Anterior cingulate cortex (tissue), 58 donors: ENCODE data around the gene VPS35.
A peak's percentile ranks its signal among the peaks of the same experiment; 100 is the strongest.

Experiments
- DNase-seq, 58 donors: peaks; one replicate each; lab custom pipeline; 2025; lab: John Stamatoyannopoulos, UW

The VPS35 gene

GRCh38 chr16:46714797-46715591, 26.0 kb upstream of the VPS35 start:
- no peak for DNase-seq

GRCh38 chr16:46713634-46714033, 24.7 kb upstream of the VPS35 start:
- DNase-seq = no peak

DNA sequence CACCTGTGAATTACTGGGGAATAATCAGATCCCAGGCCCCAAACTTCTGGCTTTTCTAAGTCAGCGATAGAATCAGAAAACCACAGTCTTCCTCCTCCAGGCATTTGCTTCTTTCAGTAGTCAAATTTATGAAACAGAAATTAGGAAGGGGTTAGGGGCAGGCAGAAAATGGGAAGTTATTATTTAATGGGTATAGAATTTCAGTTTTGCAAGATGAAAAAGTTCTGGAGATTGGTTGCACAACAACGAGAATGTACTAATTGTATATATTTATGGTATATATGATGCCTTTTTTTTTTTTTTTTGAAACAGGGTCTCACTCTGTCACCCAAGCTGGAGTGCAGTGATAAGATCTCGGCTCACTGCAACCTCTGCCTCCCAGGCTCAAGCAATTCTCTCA, 23.9 kb upstream of the VPS35 start:
- no peak for DNase-seq

DNA sequence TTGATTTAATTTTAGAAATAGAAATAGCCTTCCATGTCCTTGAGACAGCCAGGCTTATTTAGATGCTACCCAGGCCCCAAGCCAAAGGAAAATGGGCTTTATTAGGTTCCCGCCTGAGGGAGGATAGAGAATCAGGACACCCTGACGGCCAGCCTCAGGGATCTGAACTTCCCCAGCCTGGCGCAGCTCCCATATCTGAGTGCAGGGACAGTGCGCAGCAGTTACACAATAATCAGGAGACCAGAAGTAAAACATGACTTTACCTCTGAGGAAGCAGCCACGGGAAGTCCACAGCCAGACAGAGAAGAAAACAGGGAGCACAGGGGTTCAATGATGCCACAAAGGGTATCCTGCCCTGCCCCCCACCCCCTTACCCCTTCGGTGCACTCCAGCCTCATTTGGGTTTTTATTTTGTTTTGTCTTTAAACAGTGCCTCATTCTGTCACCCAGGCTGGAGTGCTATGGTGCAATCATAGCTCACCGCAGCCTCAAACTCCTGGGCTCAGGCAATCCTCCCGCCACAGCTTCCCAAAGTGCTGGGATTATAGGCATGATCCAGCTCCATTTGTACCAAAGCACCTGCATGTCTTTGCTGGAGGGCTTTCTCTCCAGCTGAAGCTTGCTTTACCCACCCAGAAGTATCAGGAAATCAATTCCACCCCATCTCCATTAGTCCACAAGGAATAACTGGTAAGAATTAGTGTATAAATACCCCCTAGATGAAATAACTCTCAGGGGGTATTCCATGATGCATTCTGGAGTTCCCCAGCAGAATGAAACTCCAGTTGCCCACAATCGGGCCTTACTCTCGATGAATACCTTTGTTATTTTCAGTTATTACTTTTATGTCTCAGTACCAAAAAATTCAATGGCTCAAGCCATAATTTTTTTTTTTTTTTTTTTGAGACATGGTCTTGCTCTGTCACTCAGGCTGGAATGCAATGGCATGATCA, 22.4 kb upstream of the VPS35 start:
- DNase-seq = peak in 1 of 58 donors; percentile 9

- DNase-seq = peak in 2 of 58 donors; percentile 27 to 30
Observed at GRCh38 chr16:46709469-46710005, 20.6 kb upstream of the VPS35 start.

GRCh38 chr16:46706642-46707041, 17.7 kb upstream of the VPS35 start:
- DNase-seq = no peak

- no peak for DNase-seq
Observed at GRCh38 chr16:46702030-46702429, 13.1 kb upstream of the VPS35 start.

DNA sequence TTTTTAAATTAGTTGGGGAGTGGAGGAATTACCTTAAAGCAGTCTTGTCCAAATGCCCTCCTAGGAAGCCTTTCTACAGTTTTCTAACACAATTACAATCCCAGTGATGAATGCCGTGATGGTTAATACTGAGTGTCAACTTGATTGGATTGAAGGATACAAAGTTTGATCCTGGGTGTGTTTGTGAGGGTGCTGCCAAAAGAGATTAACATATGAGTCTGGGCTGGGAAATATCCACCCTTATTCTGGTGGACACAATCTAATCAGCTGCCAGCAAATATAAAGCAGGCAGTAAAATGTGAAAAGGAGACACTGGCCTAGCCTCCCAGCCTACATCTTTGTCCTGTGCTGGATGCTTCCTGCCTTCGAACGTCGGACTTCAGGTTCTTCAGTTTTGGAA, 12.6 kb upstream of the VPS35 start:
- DNase-seq = no peak

DNA sequence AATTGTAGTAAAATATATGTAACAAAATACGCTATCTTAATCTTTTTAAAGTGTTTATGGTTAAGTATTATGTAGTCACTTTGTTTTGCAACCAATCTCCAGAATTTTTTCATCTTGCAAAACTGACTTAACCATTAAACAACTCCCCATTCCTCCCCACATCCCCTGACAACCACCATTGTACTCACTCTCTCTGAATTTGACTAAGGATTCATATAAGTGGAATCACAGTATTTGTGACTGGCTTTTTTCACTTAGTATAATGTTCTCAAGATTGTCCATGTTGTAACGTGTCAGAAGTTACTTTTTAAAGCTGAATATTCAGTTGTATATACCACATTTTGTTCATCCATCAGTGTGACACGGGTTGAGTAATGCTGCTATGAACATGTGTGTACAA, 11.1 kb upstream of the VPS35 start:
- DNase-seq = no peak

GRCh38 chr16:46696957-46697356, 8.0 kb upstream of the VPS35 start:
- no peak for DNase-seq

GRCh38 chr16:46695937-46696336, 7.0 kb upstream of the VPS35 start:
- no peak for DNase-seq

GRCh38 chr16:46693598-46693997, 4.6 kb upstream of the VPS35 start:
- DNase-seq = no peak

GRCh38 chr16:46691726-46692125, 2.7 kb upstream of the VPS35 start:
- no peak for DNase-seq

DNA sequence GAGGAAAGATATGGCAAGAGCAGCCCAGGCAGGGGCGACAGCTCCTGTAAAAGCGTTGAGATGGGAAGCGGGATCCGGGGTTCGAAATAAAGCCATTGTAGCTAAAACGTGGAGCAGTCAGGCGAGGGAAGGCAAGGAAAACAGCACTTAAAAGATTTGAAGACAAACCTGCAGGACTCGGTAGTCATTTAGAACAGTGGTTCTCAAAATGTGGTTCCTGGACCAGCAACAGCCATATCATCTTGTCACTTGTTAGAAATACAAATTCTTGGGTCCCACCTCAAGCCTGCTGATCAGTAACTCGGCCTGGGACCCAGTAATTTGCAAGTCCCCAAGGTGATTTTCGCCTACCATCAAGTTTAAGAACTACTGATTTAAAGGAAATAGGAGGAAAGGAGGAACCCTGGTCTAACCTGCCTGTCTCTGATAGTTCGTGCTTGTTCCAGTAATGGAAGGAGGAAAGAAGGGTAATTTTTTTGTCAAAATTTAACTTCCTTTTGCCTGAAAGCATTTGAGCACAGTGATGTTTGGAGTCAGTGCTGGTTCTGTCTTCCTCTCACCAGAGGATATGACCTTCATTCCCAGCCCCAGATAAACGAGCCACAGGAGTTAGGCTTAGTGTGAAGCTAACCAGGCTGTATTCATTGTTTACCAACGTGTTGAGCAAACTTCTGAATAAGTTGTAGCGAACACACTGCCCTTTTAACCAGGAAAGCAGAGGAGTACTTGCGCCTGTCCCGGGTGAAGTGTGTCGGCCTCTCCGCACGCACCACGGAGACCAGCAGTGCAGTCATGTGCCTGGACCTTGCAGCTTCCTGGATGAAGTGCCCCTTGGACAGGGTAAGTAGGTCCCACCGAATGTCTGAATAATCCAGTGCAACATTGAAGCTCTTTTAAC, 1.6 kb upstream of the VPS35 start:
- peak in 2 of 58 donors; percentile 7 to 18 for DNase-seq

DNA sequence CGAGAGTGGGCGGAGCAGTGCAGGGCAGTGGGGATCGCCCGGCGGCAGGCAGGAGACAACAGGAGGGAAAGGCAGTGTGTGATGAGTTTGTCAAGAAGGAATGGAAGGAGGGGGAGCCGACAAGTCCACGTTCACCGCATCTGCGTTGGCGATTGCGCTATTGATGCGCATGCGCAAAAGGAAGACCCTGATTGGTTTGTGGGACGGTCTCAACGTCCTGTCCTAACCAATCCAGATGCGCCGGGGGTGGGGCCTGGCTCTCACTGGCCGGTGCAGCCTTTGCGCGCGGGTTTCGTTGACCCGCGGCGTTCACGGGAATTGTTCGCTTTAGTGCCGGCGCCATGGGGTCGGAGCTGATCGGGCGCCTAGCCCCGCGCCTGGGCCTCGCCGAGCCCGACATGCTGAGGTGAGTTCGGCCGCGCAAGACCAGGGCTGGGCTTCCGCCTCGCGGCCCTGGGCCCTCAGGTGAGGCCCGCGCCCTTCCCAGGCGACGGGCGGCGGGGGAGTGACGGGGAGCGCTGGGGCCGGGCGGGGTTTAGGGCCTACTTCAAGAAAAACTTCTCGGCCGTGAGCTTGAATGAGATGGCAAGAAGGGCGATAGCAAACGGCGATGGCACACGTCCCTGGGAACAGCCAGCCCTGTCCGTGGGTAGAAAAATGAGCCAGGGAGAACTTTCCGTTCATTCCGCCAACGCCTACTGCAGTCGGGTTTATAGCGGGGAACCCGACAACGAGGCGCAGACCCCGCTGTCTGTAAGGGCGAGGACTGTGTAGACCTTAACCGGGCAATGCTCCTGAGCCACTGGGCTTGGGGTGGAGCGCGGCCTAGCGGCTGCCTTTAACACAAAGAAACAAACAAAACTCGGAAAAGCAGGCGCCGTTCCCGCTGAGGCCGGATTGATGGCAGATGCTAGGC, 645 bp upstream of the VPS35 start, which contains the start of gene ORC6:
Gene ORC6, plus strand, starts transcription at position 295 of the 916 bp plus-strand sequence. Its CDS starts 47 bp downstream, at position 342.
- DNase-seq = peak; percentile 89 to 100 (median 98)

- DNase-seq = peak in 9 of 58 donors; percentile 2 to 52 (median 35)
Observed at GRCh38 chr16:46688101-46688653, 801 bp downstream of the VPS35 start.

DNA sequence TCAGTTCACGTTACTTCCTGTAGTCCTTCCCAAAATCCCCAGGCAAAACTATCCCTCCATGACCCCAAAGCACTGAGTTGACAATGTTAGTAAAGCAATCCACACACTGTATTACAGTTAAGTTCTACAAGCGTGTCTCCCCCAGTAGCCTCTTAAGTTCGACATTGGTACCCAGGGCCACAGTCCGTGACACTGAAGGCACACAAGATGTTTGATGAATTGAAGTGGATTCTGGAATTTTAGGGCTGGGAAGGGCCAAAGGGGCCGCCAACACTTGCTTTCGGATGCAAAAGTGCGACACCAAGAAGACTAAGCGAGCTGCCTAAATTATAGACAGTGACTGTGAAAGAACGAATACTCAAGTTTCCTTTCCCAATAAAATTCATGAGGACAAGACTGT, 1.5 kb downstream of the VPS35 start:
- no peak for DNase-seq

DNA sequence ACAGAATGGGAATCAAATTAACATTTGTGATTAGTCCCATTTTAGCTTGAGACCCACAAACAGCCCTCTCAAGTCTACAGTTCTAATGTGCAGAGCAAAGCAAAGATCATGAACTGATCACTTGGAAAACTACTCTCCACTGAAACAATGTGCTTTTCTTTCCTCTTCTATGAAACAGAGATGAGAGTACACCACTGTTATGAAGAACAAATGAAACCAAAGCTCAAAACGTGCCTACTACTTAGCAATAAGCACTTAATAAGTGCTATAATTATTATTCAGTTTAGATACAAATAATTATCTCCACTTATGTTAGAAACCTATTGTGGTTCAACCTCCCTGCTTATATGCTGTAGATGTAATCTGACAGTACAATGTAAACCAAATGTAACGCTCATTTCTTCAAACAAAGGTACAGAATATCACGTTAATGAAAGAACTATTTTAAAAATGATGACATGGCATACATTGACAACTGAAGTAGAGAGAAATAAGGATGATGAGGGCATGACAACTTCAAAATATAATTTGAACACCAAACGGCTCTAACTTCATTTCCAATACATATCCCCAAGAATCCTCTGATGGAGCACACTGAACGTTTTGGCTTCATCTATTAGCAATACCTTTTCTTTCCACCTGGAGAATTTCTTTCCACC, 2.0 kb downstream of the VPS35 start:
- DNase-seq = no peak
